HuH-7 (cell line): ENCODE data around the gene MYBL2.
"Not testable (repeated sequence)": the region's sequence is repeated elsewhere in the genome, so short reads cannot be mapped to it uniquely, and the experiment has no call there.

Source experiments
- DNase-seq: peaks from one replicate; pipeline ENCODE4 v3.0.0; 2011; ENCODE audit warnings: low spot score

The MYBL2 gene

GRCh38 chr20:43666376-43667328 is at the start of gene MYBL2:
Gene MYBL2, plus strand, starts transcription at chr20:43667114. Its CDS starts 170 bp downstream, at chr20:43667284.
- DNase-seq = peak; percentile 79

DNA sequence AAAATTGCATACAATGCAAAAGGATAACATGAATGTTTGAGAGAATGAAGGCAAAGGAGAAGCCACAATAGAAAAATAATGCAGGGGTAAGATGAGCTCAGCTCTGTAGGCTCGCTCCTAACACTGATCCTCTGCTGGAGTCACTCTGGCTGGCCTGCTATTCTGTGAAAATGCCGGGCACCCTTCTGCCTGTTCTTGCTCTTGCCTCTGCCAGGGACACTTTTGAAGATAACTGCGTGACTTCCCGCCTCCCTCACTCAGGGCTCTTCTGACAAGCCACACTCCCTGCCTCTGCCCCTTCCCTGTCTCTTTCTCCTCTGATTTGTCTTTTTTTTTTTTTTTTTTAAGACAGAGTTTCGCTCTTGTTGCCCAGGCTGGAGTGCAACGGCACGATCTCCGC is 35.3 kb upstream of the MYBL2 start:
- no peak for DNase-seq

GRCh38 chr20:43636429-43636828 is 30.5 kb upstream of the MYBL2 start:
- no peak for DNase-seq

DNA sequence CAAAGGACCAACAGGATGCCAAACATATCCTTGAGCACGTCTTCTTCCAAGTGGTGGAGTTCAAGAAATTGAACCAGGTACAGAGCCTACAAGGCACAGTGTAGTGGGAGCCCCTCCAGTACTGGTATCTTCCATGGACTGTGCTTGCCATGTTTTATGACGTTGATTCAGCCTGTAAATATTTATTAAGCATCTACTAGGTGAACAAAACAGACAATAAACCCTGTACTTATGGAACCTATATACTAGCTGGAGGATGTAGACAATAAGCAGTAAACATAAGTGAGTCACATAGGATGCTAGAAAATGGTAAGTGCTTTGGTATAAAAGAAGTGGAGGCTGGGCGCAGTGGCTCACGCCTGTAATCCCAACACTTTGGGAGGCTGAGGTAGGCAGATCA is 24.4 kb upstream of the MYBL2 start:
- no peak for DNase-seq

DNA sequence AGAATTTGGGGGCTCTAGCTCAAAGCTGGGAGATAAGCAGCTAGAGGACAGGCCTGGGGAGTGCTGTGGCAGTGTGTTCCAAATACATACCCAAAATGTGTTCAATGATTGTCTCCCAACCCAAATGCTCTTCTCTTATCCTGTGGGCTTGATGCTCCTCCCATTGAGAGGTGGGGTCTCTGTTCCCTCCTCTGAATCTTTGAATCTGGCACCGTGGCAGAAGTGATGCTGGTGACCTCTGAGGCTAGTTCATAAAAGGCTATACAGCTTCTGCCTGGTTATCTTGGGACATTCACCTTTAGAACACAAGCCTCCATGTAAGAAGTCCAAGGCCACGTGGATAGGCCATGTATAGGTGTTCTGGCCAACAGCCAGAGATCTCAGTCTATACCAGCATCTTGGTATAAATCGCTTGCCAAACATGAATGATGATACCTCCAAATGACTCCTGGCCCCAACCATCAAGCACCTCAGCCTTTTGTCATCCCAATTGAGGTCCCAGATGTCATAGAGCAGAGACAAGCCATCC is 15.9 kb upstream of the MYBL2 start:
- DNase-seq = no peak

- DNase-seq = not testable (repeated sequence)
Measured at GRCh38 chr20:43651650-43652184, 15.2 kb upstream of the MYBL2 start.

DNA sequence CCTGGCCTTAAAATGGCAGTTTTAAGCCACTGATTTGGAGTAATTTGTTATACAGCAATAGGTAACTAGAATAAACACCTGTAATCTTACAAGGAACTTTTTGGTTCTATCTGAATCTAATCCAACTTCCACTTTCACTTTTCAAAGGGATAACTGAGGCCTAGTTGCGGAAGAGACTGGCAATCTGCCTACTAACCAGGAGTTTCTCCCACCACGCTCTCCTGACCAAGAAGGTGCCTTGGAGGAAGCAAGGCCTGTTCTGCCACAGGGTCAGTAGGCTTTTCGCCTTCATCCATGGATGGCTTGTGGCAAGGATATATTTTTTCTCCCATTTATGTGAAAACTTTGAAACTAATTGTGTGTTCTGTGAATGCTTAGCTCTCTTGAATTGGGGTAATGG is 12.9 kb upstream of the MYBL2 start:
- DNase-seq = no peak

GRCh38 chr20:43655176-43655575 is 11.7 kb upstream of the MYBL2 start:
- DNase-seq = not testable (repeated sequence)

- DNase-seq = no peak
Measured at GRCh38 chr20:43655937-43656336, 11.0 kb upstream of the MYBL2 start.

GRCh38 chr20:43658069-43658722 is 8.7 kb upstream of the MYBL2 start:
- peak; percentile 56 for DNase-seq

DNA sequence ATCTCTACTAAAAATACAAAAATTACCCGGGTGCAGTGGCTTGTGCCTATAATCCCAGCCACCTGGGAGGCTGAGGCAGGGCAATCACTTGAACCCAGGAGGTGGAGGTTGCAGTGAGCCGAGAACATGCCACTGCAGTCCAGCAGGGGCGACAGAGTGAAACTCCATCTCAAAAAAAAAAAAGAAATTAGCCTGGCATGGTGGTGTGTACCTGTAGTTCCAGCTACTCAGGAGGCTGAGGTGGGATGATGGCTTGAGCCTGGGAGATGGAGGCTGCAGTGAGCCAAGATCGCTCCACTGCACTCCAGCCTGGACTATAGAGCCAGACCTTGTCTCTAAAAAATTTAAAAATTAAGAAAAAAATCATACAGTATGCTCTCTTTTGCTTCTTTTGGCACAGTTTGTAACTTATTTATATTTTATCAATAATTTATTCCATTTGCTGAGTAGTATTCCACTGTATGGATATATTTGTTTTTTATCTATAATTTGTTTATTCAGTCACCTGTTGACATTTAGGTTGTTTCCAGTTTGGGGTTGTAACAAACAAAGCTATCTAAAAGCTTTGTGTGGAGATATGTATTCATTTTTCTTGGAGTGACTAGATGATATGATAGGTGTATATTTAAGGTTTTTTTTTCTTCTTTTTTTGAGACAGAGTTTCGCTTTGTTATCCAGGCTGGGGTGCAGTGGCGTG is 8.0 kb upstream of the MYBL2 start:
- DNase-seq = no peak

DNA sequence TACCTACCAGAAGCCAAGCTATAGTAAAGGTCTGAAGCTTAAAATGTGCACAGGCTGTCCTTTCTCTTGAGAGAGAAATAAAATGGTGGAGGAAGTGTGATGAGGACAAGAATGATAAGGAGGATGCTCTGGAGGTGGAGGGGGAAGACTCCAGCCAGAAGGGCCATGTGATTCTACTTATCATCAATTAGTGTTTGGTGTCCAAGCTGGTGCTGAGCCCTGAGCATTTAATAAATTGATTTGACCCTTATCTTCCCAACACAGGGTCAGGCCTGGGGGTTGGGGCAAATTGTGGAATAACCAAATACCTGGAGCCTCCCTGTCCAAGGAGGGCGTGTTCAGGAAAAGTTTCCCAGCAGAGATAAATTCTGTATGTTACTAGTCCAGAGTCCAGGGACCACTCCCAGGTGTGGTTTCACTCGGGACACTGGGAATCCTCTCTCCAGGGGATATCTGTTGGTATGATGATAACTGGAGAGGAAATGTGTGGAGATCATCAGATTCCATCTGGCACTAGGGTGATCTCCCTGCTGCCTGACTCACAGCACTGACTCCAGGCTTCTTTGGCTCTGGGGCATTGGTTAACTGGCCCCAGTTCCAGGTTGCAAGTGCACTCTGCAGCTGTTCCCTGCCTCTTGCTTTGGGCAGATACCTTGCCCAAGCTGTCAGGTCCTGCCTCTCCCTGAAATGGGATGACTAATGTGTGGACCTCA is 3.8 kb upstream of the MYBL2 start:
- DNase-seq = no peak

- DNase-seq = no peak
Measured at GRCh38 chr20:43665466-43666176, 1.3 kb upstream of the MYBL2 start.

GRCh38 chr20:43667341-43668132 is 623 bp downstream of the MYBL2 start:
- DNase-seq = peak; percentile 43

DNA sequence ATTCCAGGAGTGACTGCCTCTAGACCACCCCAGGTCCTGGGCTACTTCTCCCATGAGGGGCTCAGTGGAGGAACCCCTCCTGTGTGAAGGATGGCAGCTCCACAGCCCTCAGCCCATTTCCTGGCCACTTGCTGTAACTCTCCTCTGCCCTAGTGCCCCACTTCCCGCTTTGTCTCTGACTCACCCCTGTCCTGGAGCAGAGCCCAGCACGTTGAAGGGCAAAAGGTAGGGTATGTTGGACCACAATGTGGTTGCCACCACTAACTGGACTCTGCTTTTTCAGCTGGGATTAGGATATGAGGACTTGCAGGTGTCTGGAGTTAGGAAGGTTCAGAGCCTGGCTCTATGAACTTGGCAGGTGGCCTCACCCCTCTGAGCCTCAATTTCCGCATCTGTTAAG is 2.4 kb downstream of the MYBL2 start:
- DNase-seq = no peak

DNA sequence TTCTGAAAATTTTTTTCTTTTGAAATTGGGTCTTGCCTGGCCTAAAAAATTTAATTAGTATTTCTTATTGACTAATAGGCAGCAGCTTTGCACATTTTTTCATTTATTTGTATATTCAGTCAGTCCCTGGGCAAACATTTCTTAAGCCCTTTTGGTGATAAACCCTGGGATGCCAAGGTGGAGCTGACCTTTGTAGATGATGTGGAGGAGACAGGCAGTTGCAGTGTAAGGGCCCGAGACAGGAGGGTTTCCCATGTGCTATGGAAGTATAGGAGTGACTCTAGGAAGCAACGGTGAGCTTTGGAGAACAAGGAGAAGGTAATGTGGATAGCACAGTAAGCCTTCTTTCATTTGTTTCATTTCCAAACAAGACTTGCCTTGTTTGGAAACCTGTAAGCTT is 3.5 kb downstream of the MYBL2 start:
- no peak for DNase-seq

- DNase-seq = no peak
Measured at GRCh38 chr20:43676368-43676767, 9.5 kb downstream of the MYBL2 start.

GRCh38 chr20:43680981-43681380 is 14.1 kb downstream of the MYBL2 start:
- no peak for DNase-seq

DNA sequence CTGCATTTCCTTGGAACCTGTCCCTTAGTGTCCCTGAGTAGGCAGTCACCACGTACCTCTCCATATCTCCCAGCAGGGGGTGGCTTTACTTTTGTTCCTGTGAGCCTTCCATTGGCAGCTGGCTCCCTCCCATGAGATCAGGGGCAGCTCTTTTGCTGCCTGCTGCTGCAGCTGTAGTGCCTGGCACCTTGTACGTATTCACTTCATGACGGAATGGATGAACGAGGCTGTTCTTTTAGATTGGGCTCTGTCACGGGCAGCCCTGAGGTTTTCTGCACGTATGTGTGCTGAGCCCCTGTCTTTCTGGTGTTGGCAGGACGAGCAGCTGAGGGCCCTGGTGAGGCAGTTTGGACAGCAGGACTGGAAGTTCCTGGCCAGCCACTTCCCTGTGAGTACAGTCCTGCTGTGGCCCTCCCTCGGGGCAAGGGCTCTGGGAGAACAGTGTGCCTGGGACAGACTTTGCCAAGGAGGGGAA is 14.6 kb downstream of the MYBL2 start:
- no peak for DNase-seq

DNA sequence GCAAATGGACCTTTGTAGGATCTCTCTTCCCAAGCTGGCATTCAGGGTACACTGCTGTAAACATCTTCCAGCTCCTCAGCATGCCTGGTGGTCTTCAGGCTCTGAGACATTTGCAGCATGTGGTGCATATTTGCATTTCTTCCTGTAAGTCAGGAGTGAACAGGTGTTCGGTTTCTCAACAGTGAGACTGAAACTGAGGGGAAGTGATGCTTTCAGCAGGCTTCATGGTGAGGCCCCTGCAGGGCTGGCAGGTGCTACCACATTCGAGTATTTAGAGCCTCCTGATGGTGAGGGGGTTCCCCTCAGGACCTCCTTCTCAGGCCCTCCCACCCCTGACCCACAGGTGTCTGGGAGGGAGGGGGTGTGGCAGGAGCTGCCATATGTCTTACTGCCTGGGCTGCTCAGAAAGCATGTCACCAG is 15.1 kb downstream of the MYBL2 start:
- DNase-seq = no peak
